ENCODE measurements around the gene CDX2. TPM values are rescaled to one million over a fixed set of nuclear protein-coding genes. Genes with fewer than 3 reads are reported as not detected.

Gene CDX2
- total RNA-seq, 4 donors from 2014 or later, result 0.17 TPM; not detected in 3

GRCh38 chr13:27927444-27928352, 41.4 kb downstream of the CDX2 start:
- 3% methylated on average over 27 of the region's 53 CpGs for WGBS
- H3K4me3 ChIP-seq, result no peak overlapping the region
- no peaks in the 10 kb centered on the region for H3K36me3 ChIP-seq
- no peak for TF ChIP-seq POLR2A (IDR thresholded peaks at IDR 0.05; ENCODE audit: low read depth)
- no peak for TF ChIP-seq CTCF (IDR thresholded peaks at IDR 0.05)
- TF ChIP-seq EP300 (IDR thresholded peaks at IDR 0.05), result no peak
- TF ChIP-seq POLR2AphosphoS5 (IDR thresholded peaks at IDR 0.05), result no peak
- intact Hi-C loops (cut with DNase I), result no loop called here
- H3K9me3 ChIP-seq, result no peaks in the 10 kb centered on the region
- no peak overlapping the region for H3K27ac ChIP-seq (replicated peaks in 1 of 4)
- DNase-seq (ENCODE audit: extremely low spot score), result no peak
- peaks cover 4 to 98% (median 61%) of the 10 kb centered on the region in 4 donors for H3K27me3 ChIP-seq
- peaks cover 0 to 46% (median 22%) of the 10 kb centered on the region in 4 donors for H3K4me1 ChIP-seq

- TF ChIP-seq CTCF (IDR thresholded peaks at IDR 0.05), result no peak
- TF ChIP-seq POLR2A (IDR thresholded peaks at IDR 0.05; ENCODE audit: low read depth), result no peak
- no peak for TF ChIP-seq EP300 (IDR thresholded peaks at IDR 0.05)
- no peak for TF ChIP-seq POLR2AphosphoS5 (IDR thresholded peaks at IDR 0.05)
- no peak for DNase-seq (ENCODE audit: extremely low spot score)
- Histone ChIP-seq H3K9me3 (no peaks in the 10 kb centered on the region), H3K4me3 (no peak overlapping the region), H3K36me3 (no peaks in the 10 kb centered on the region), H3K27me3 (peaks cover 4 to 98% (median 70%) of the 10 kb centered on the region in 4 donors), H3K4me1 (peaks cover 0 to 55% (median 29%) of the 10 kb centered on the region in 4 donors), H3K27ac (replicated peaks in 1 of 4) (no peak overlapping the region)
- intact Hi-C loops (cut with DNase I), result no loop called here
- 5% methylated on average over 27 of the region's 35 CpGs for WGBS
These were observed 42.3 kb downstream of the CDX2 start for GRCh38 chr13:27926644-27927434.

- Histone ChIP-seq H3K4me3 (no peak overlapping the region), H3K4me1 (peaks cover 13 to 69% (median 43%) of the 10 kb centered on the region in 4 donors), H3K27me3 (peaks cover 4 to 100% (median 81%) of the 10 kb centered on the region in 4 donors), H3K9me3 (no peaks in the 10 kb centered on the region), H3K27ac (replicated peaks in 1 of 4) (no peak overlapping the region), H3K36me3 (no peaks in the 10 kb centered on the region)
- DNase-seq (ENCODE audit: extremely low spot score), result no peak
- intact Hi-C loops (cut with DNase I), result no loop called here
- no peak for TF ChIP-seq CTCF (IDR thresholded peaks at IDR 0.05)
- TF ChIP-seq POLR2A (IDR thresholded peaks at IDR 0.05; ENCODE audit: low read depth), result no peak
- TF ChIP-seq POLR2AphosphoS5 (IDR thresholded peaks at IDR 0.05), result no peak
- no peak for TF ChIP-seq EP300 (IDR thresholded peaks at IDR 0.05)
- 18% methylated on average over 9 of the region's 9 CpGs for WGBS
These were observed 43.7 kb downstream of the CDX2 start for GRCh38 chr13:27925220-27925991.

- H3K36me3 ChIP-seq, result no peaks in the 10 kb centered on the region
- DNase-seq (ENCODE audit: extremely low spot score), result no peak
- H3K27ac ChIP-seq (replicated peaks in 1 of 4), result no peak overlapping the region
- H3K4me1 ChIP-seq, result peaks cover 20 to 77% (median 51%) of the 10 kb centered on the region in 4 donors
- no peaks in the 10 kb centered on the region for H3K9me3 ChIP-seq
- intact Hi-C loops (cut with DNase I), result no loop called here
- peaks cover 4 to 100% (median 85%) of the 10 kb centered on the region in 4 donors for H3K27me3 ChIP-seq
- no peak overlapping the region for H3K4me3 ChIP-seq
- no peak for TF ChIP-seq POLR2AphosphoS5 (IDR thresholded peaks at IDR 0.05)
- TF ChIP-seq EP300 (IDR thresholded peaks at IDR 0.05), result no peak
- TF ChIP-seq POLR2A (IDR thresholded peaks at IDR 0.05; ENCODE audit: low read depth), result no peak
- no peak for TF ChIP-seq CTCF (IDR thresholded peaks at IDR 0.05)
- WGBS, result 19% methylated on average over 20 of the region's 46 CpGs
These were observed 44.5 kb downstream of the CDX2 start for GRCh38 chr13:27924529-27925141.

Data from esophagus muscularis mucosa (tissue), 4 donors.